NCI-H128 (cell line): ENCODE data around the gene ENOX1.
"Not testable (repeated sequence)": the region's sequence is repeated elsewhere in the genome, so short reads cannot be mapped to it uniquely, and the experiment has no call there.

ENCODE experiments used
- DNase-seq: peaks from one replicate; lab custom pipeline; 2025; ENCODE audit not compliant: unreplicated experiment; lab: John Stamatoyannopoulos, UW

Gene ENOX1

GRCh38 chr13:43180837-43181236, 605.9 kb downstream of the ENOX1 start:
- no peak for DNase-seq

GRCh38 chr13:43180036-43180660, 606.6 kb downstream of the ENOX1 start:
- no peak for DNase-seq

- DNase-seq = no peak
These were observed 615.3 kb downstream of the ENOX1 start for GRCh38 chr13:43171489-43171888.

GRCh38 chr13:43170506-43170905, 616.3 kb downstream of the ENOX1 start:
- no peak for DNase-seq

- DNase-seq = not testable (repeated sequence)
These were observed 618.3 kb downstream of the ENOX1 start for GRCh38 chr13:43168434-43168833.

GRCh38 chr13:43167731-43168130, 619.0 kb downstream of the ENOX1 start:
- DNase-seq = no peak

- no peak for DNase-seq
These were observed 619.9 kb downstream of the ENOX1 start for GRCh38 chr13:43166644-43167457.
